WTC11 (cell line): Measurements from ENCODE around the gene ABLIM2.

ENCODE experiments used
- ELF4 ChIP-seq: sonication (generic); formaldehyde crosslinking; IDR thresholded peaks from 2 replicates; pipeline ENCODE4 v1.8.1; 2022; ENCODE audit warnings: low read depth, mild to moderate bottlenecking, moderate library complexity, missing genetic modification reagents
- FOXJ3 ChIP-seq: sonication (generic); formaldehyde crosslinking; IDR thresholded peaks from 2 replicates; pipeline ENCODE4 v1.9.0; 2021; ENCODE audit warnings: missing genetic modification reagents, mild to moderate bottlenecking, borderline replicate concordance
- SP1 ChIP-seq: sonication (generic); formaldehyde crosslinking; conservative IDR thresholded peaks from 2 replicates; pipeline ENCODE4 v1.8.1; 2022; ENCODE audit warnings: missing genetic modification reagents
- TF ChIP-seq, protein P1 (sequence below): sonication (generic); formaldehyde crosslinking; IDR thresholded peaks from 2 replicates; pipeline ENCODE4 v1.8.0; 2022; ENCODE audit warnings: mild to moderate bottlenecking, missing genetic modification reagents
- TF ChIP-seq, protein P2 (sequence below): fragments of 200-600 bp; IDR thresholded peaks from 2 replicates; pipeline ENCODE4 v1.8.0; 2022; ENCODE audit warnings: antibody characterized with exemption

DNA sequence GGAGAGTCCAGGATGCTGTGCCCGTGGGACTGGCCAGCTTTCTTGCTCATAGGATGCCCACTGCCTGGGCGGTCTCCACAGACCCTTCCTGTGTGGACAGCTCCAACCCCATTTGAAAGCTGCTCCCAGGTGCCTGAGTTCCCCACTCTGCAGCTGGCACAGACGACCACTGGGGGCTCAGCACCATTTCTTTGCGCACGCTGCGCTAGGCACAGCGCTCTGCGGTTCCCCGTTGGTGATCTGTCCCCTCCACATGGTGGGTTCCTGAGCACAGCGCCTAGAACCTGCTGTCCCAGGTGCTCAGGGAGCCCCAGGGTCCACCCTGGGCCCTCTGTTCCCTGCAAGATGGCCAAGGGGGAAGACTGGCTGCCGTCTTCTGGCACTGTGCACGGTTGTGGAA, 173.5 kb downstream of the ABLIM2 start:
- TF ChIP-seq FOXJ3 (CRISPR knock-in tag) (no peak), SP1 (CRISPR knock-in tag) (no peak), ELF4 (CRISPR knock-in tag) (no peak)
- TF ChIP-seq, protein P1, sequence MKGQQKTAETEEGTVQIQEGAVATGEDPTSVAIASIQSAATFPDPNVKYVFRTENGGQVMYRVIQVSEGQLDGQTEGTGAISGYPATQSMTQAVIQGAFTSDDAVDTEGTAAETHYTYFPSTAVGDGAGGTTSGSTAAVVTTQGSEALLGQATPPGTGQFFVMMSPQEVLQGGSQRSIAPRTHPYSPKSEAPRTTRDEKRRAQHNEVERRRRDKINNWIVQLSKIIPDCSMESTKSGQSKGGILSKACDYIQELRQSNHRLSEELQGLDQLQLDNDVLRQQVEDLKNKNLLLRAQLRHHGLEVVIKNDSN (CRISPR knock-in tag) = no peak
- TF ChIP-seq, protein P2, sequence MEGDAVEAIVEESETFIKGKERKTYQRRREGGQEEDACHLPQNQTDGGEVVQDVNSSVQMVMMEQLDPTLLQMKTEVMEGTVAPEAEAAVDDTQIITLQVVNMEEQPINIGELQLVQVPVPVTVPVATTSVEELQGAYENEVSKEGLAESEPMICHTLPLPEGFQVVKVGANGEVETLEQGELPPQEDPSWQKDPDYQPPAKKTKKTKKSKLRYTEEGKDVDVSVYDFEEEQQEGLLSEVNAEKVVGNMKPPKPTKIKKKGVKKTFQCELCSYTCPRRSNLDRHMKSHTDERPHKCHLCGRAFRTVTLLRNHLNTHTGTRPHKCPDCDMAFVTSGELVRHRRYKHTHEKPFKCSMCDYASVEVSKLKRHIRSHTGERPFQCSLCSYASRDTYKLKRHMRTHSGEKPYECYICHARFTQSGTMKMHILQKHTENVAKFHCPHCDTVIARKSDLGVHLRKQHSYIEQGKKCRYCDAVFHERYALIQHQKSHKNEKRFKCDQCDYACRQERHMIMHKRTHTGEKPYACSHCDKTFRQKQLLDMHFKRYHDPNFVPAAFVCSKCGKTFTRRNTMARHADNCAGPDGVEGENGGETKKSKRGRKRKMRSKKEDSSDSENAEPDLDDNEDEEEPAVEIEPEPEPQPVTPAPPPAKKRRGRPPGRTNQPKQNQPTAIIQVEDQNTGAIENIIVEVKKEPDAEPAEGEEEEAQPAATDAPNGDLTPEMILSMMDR = no peak
